Activated CD8-positive, alpha-beta memory T cell treated with anti-CD3 and anti-CD28 coated beads for 4 hours (primary cell): ENCODE measurements around the gene SAMD11.
"Not testable (repeated sequence)": the region's sequence is repeated elsewhere in the genome, so short reads cannot be mapped to it uniquely, and the experiment has no call there.

ENCODE experiments used
- DNase-seq, 2 donors: peaks; one replicate each; pipeline ENCODE4 v3.0.0-alpha.2; 2020; ENCODE audit warnings: low read depth in 2 of 2

Gene SAMD11

DNA sequence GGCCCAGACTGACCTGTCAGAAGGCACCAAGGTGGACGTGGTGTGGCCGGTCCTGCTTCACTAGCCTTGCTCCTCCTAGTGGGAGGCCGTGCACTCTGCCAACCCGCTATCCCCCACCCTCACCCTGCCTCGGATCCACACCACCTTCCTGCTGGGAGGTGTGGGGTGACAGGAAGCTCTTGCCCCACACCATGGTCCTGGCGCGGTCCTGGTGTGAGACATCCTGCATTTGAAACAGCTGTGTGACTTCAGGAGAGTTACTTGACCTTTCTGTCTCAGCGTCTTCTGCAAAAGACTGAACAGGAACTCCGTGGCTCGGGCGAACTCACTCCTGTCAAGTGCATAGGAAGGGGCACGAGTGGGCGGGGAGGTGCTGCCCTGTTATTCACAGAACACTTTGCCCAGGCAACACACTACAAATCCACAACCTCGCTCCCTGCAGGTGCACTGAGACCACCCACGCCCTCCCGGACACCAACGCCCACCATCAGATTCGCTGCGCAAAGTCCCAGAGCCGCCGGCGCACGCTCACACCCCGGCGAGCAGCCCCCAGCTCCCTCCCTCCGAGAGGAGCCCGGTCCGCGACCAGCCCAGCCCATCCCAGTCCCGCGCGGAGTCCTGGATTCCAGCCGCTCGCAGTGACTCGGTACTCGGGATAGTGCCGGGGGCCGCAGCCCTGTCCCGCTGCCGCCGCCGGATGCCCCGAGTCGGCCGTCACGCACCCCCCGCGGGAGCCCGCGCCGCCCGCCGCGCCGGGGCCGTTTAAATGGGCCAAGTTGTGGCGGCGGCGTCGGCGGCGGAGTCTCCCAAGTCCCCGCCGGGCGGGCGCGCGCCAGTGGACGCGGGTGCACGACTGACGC, at the start of gene SAMD11:
SAMD11 (plus strand) TSS at position 793 of the 860 bp plus-strand sequence. CDS start 509 bp downstream, outside the sequence.
- peak in 1 of 2 donors; percentile 20 for DNase-seq

- not testable (repeated sequence) for DNase-seq
These were observed 47.1 kb upstream of the SAMD11 start for GRCh38 chr1:876428-877208.

- not testable (repeated sequence) for DNase-seq
These were observed 46.3 kb upstream of the SAMD11 start for GRCh38 chr1:877209-877986.

DNA sequence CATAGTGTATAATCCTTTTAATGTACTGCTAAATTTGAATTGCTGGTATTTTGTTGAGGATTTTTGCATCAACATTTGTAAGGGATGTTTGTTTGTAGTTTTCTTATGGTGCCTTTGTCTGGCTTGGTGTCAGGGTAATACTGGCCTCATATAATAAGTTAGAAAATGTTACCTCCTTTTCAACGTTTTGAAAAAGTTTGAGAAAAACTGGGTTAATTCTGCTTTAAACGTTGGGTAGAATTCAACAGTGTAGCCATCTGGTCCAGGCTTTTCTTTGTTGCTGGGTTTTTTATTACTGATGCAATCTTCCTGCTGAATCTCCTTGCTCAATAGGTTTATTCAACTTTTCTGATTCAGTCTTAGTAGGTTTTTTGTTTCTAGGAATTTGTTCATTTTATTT, 43.2 kb upstream of the SAMD11 start:
- DNase-seq = not testable (repeated sequence)

GRCh38 chr1:880915-881314, 42.8 kb upstream of the SAMD11 start:
- DNase-seq = not testable (repeated sequence)

GRCh38 chr1:886311-886710, 37.4 kb upstream of the SAMD11 start:
- no peak for DNase-seq

- no peak for DNase-seq
These were observed 37.0 kb upstream of the SAMD11 start for GRCh38 chr1:886760-887159.

GRCh38 chr1:888297-888696, 35.4 kb upstream of the SAMD11 start:
- no peak for DNase-seq

DNA sequence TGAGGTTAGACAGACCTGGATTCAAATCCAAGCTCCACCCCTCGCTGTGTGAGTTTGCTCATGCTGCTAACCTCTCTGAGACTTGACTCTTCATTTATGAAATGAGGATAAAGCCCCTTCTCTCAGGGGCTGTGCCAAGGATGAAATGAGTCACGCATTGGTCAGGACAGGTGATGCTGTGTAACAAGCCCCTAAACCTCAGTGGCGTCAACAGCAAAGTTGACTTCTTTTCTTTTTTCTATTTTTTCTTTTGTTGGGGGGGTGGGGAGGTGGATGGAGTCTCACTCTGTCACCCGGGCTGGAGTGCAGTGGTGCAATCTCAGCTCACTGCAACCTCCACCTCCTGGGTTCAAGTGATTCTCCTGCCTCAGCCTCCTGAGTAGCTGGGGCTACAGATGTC, 33.9 kb upstream of the SAMD11 start:
- not testable (repeated sequence) for DNase-seq

GRCh38 chr1:890234-890633, 33.5 kb upstream of the SAMD11 start:
- DNase-seq = not testable (repeated sequence)

- no peak for DNase-seq
These were observed 33.1 kb upstream of the SAMD11 start for GRCh38 chr1:890661-891060.

- no peak for DNase-seq
These were observed 26.5 kb upstream of the SAMD11 start for GRCh38 chr1:897226-897625.

- DNase-seq = not testable (repeated sequence)
These were observed 25.8 kb upstream of the SAMD11 start for GRCh38 chr1:897951-898350.

DNA sequence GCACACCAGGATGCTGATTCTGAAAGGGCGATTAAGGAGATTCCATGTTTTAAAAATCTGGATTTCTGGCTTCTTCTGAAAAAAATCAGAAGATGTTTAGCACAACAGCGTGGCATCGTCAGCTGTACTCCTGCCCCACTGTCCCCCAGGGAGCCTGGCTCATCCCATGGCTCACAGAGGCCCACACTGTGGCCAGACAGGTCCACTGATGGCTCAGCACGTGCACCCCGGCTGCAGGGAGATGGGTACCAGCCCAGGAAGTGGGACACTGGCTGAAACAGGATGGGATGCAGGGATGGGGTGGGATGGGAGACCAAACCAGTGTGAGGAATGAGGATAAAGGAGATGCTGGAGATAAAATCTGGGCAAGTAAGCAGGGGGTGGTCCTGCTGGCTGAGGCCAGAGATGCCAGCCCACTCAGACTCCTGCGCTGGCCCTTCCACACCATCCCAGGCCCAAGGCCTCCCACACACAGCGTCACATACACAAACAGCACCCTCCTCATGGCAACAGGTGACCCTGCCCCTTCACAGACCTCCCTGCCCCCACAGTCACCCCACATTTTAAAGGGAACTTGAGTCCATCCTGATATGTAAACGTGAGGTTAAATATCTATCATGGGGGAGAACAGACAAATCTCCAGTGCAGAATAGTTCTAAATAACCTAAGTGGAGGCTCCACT, 23.9 kb upstream of the SAMD11 start:
- no peak for DNase-seq

DNA sequence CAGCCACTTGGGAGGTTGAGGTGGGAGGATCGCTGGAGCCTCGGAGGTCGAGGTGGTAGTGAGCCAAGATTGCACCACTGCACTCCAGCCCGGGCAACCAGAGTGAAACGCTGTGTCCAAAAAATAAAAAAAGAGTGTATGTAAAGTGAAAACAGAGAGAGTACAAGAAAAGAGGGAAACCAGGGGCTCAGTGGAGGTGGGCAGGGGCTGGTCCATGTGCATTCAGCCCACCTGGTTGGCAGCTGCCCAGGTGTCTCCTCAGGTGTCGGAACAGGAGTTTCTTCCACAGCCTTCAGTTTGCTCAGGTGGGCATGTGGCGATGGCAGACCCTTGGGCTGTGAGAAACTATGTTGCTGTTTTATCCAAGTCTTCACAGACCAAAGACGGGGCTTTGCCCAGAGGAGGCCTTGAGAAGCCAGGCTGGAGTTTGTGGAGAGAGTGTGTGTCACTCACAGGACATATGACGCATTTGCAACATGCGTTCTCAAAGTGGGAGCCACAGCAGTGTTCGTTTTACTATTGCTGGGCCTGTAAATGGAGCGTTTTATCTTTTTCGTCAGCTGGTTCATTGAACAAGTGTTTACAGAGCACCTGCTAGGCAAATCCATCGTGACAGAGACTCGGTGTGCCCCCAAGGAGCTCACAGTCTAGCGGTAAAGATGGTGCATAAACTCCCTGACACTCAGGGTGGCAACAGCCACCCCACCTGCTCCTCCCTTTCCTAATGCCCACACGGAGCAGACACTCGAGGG, 22.4 kb upstream of the SAMD11 start:
- no peak for DNase-seq

DNA sequence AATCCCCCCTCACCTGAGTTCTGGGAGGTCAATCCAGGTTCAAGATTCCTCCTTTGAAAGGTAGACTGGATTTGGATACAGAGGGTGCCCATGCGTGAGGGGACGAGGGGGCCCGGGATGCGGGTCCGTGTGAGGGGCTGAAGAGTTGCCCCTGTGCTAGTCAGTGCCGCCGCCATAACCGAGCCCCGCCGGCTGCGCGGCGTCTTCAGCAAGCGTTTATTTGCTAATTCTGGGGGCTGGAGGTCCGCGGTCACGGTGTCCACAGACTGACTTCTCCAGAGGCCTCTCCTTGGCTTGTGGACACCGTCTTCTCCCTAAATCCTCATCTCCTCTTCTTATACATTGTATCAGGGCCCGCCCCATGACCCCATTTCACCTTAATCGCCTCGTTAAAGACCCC, 20.9 kb upstream of the SAMD11 start:
- DNase-seq = no peak

DNA sequence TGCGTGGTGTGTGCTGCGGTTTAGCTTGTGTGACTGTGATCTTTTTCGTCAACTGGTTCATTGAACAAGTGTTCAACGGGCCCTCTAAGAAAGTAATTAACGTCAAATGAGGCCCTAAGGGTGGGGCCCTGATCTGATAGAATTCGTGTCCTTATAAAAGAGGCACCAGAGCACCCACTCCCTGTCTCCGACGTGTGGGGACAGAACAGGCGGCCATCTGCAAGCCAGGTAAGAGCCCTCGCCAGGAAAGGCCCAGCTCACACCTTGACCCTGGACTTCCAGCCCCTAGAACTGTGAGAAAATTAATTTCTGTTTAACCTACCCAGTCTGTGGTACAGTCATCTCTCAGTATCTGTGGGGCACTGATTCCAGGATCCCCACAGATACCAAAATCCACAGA, 20.4 kb upstream of the SAMD11 start:
- no peak for DNase-seq

DNA sequence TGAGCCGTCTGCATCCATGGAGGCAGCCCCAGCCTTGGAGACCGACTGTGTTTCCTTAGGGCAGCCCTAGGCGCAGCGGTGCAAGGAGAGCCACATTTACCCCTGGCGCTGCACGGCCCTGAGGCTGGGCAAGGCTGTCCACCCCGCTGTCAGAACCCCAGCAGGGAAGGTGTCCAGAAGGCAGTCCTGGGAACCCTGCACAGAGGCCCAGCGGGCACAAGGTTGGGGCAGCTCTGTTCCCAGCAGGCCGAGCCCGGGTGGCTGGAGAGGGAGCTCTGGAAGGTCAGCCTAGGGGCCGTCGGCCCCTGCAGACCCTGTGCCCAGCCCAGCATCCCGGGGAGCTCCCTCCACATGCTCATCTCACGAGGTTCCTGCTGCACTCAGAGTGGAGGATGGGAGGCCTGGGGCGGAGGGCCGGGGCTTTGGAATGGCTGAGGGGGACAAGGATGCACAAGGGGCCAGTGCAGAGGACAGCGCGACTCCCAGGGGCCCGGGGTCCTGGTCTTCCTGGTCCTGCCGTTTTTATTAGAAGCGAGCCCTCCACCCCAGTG, 19.9 kb upstream of the SAMD11 start:
- no peak for DNase-seq

DNA sequence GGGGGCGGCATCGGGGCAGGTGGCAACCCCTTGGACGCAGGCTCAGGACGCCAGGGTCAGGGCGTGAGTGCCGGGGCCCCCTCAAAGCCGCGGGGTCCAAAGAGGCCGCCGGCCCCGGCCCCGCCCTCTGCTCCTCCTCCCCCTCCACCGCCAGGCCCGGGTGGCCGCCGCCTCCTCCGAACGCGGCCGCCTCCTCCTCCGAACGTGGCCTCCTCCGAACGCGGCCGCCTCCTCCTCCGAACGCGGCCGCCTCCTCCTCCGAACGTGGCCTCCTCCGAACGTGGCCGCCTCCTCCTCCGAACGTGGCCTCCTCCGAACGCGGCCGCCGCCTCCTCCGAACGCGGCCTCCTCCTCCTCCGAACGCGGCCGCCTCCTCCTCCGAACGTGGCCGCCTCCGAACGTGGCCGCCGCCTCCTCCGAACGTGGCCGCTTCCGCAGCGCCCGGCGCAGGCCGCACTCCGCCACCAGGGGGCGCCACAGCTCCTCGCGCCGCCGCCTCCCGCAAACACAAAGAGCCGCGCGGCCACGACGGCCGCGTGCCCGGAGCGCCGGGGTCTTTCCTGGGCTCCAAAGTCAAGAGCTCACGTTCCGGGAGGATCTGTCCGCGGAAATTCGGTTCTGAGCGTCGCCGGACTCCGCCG, 19.3 kb upstream of the SAMD11 start:
- peak; percentile 68 to 73 for DNase-seq
